ENCODE data around the gene LCN15.
"Not testable (repeated sequence)": the region's sequence is repeated elsewhere in the genome, so short reads cannot be mapped to it uniquely, and the experiment has no call there.

Gene LCN15

GRCh38 chr9:136774416-136775045 lies 10.2 kb upstream of the LCN15 start:
- no peak for DNase-seq (ENCODE audit: low spot score)

DNA sequence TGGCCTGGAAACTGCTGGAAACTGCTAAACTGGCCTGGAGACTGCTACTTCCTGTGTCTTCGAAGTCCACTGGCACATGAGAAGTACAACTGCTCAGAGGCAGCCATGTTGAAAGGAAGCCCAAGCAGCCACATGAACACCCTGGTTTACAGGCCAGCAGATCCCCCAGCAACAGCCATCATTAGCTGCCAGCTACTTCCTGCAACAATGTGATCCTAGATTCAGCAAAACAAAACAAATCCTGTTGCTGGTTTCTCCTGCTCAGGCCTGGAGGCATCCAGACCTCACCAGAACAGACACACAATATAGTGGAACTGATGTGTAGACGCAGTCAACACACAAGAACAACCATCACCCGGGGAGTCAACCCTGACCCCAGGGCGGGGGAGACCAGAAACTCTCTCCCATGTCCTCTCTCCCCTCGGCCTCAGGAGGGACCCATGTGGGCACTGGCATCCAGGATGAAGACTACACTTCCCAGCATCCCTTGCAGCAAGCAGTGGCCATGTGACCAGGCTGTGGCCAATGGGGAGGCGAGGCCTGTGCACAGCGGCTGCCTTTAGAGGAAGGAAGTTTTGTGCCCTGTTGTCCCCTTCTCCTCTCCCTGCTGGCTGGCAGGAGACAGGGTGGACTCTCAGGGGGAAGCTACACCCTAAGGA lies 9.2 kb upstream of the LCN15 start:
- peak; percentile 56 for DNase-seq (ENCODE audit: low spot score)

- no peak for DNase-seq (ENCODE audit: low spot score)
These were observed 7.6 kb upstream of the LCN15 start for GRCh38 chr9:136771907-136772415.

GRCh38 chr9:136769710-136770191 lies 5.4 kb upstream of the LCN15 start:
- peak; percentile 61 for DNase-seq (ENCODE audit: low spot score)

- DNase-seq (ENCODE audit: low spot score): not testable (repeated sequence)
These were observed 2.2 kb upstream of the LCN15 start for GRCh38 chr9:136766410-136767120.

GRCh38 chr9:136765745-136766409 lies 1.6 kb upstream of the LCN15 start:
- DNase-seq (ENCODE audit: low spot score): not testable (repeated sequence)

DNA sequence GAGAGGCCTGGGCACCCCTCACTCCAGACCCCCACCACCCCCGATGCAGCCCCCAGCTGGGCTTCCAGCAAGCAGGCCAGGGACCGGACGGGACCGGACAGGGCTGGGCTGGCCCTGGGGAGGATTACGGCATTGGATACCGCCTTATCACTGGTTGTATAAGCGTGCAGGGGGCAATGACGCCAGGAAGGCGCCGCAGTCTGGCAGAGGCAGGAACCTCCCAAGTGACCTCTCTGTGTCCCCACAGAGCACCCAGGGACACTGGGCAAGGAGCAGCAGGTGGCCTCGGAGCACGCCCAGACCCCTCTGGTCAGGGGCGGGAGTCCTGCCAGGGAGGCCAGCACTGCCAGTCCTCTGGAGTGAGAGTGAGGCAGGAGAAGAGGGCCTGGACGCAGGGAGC lies 723 bp upstream of the LCN15 start:
- no peak for DNase-seq (ENCODE audit: low spot score)

- DNase-seq (ENCODE audit: low spot score): no peak
These were observed 676 bp downstream of the LCN15 start for GRCh38 chr9:136763649-136764035.

DNA sequence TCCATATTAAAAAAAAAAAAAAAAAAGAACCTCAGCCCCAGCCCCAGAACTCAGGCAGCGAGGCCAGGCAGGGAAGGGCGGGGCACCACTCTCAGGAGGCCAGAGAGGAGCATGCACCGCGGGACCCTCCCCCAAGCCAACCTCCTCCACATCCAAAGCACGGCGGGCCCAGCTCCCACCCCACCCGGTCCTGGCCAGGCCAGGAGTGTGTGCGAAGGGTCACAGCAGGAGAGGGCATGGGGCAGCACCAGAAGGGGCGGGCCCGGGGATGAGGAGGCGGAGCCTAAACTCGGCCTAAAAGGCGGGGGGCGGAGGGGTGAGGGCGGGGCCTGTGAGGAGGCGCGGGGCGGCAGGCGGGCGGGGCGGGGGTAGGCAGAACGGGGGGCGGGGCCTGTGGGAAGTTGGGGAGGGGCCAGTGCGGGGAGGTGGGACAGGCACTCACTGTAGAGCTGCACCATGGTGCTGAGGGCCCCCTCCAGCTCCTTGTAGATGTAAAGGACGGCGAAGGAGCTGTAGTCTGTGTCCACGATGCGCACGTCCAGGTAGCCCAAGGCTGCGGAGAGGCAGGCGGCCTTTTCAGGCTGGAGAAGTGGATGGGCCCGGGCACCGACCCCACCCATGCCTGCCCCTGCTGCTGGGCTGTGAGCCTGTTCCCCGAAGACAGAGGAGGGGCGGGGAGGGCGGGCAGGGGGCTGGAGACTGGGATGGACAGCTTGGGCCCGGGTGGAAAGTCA lies 1.2 kb downstream of the LCN15 start:
- DNase-seq (ENCODE audit: low spot score): peak; percentile 37

DNA sequence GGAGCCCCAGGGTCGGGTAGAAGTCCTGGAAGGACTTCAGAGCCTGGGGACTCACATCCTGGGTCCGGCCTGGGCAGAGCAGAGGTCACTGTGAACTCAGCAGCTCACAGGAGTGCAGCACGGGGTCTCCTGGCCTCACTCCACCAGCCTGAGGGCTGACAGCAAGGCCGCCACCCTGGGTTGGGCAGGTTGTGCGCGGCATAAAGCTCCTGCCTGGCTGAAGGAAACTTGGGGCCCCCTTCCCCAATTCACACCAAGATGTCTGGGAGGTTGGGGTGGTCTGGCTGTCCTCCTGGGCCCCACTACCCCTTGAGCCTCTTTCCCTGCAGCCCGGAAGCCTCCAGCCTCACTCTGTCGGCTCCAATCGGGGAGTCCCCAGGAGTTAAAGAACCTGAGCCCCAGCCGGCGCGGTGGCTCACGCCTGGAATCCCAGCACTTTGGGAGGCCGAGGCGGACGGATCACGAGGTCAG lies 2.1 kb downstream of the LCN15 start:
- DNase-seq (ENCODE audit: low spot score): no peak

DNA sequence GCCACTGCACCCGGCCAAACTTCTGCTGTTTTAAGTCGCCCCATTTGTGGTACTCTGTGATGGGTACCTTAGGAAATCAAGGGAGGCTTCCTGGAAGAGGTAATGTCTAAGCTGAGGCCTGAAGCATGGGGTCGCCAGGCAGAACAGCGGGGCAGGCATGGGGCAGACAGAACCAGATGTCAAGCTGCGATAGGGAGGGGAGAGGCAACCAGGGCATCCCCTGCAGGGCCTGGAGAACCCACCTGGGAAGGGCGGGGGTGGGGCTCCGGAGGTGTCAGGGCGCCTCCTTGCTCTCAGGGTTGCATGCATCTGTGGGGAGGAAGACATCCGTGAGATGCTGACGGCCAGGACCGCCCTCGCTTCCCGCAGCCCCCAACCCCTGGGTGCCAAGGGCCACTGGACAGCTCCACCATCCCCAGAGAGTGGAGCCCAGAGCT lies 2.8 kb downstream of the LCN15 start:
- DNase-seq (ENCODE audit: low spot score): no peak

GRCh38 chr9:136760834-136761544 lies 3.3 kb downstream of the LCN15 start:
- peak; percentile 40 for DNase-seq (ENCODE audit: low spot score)

DNA sequence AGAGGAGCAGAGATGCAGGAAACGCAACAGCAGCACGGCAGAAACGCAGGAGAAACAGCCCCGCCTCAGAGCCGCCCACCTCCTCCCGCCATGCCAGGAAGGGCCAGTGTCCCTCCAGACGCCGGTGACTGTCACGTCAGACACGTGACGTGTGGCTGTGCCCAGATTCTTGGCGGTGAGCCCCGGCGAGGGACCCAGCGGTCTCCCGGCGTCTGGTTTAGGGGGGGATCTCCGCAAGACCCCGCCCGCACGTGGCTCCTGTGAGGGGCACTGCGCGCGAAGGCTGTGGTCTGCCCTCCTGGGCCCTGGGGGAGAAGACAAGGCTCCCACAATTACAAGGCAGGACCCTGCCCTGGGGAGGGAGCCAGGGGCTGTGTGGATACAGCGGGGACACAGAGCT lies 3.9 kb downstream of the LCN15 start:
- DNase-seq (ENCODE audit: low spot score): no peak

DNA sequence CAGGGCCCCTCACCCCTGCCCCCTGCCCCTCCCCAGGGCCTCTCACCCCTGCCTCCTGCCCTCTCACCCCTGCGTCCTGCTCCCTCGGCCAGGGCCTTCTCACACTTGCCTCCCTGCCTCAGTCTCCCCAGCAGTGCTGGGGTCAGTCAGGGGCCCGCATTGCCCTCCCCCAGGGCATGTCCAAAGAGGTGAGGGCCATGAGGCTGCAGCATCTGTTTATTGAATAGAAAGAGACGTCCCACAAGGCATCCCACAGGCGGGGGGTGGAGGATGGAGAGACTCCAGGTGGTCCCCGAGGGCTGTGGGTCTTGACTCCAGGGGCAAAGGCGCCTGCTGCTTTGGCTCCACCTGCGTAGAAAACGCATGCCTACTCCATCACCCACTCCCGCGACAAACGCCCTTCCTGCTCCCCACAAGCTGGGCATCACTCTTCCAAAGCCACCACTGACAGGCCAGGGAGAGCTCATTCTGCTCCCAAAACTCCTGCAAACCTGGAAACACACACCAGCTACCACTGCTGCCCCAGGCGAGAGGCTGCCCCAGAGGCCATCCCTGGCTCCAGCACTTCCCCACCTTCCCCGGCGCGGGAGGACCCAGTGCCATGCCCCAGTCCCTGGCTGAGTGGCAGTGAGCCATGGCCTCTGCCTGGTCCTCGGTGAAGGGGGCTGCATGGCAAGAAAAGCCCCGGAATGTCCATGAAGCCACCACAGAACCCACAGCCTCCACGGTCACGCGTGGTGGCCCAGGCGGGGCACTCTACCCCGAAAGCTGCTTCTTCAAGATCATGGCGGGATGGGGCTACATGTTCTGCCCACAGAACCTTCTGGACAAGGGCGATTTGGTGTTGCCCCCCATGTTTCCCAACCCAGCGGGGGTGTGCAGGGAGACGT lies 4.6 kb downstream of the LCN15 start:
- no peak for DNase-seq (ENCODE audit: low spot score)

GRCh38 chr9:136759001-136759400 lies 5.3 kb downstream of the LCN15 start:
- DNase-seq (ENCODE audit: low spot score): no peak

DNA sequence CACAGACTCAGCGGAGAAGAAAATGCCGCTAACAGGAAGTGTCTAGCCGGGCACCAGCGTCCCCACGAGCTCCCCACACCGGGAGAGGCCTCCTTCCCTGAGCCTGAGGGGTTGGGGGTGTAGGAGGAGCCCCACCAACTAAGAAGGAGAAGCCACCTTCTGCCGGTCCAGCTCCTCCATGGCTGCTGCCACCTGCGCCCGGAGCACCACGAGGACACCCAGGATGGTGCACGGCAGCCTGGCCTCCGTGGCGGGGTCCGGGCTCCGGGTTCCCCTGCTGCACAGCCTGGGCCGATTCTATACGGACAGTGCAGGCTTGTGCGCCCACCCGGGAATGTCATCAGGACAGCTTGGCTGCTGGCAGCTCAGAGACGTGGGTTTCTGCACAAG lies 6.6 kb downstream of the LCN15 start:
- DNase-seq (ENCODE audit: low spot score): no peak

- DNase-seq (ENCODE audit: low spot score): no peak
These were observed 7.0 kb downstream of the LCN15 start for GRCh38 chr9:136757328-136757727.

DNA sequence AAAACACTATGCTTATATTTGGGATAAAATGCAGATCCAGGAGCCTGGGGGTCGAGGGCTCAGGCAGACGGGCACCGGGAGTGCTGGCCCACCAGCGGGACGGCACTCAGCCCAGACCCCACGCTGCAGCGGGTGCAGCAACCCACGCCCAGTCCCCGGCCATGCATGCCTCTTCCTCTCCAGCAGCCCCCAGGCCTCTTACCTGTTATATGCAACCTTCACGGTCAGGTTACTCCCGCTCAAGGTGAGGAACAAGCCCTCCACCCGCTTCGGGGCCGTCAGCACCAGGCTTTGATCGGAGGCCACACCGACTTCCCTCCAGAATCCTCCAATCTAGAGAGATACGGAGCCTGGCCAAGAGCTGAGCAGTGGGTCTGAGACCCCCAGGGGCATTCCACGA lies 7.5 kb downstream of the LCN15 start:
- DNase-seq (ENCODE audit: low spot score): no peak

DNA sequence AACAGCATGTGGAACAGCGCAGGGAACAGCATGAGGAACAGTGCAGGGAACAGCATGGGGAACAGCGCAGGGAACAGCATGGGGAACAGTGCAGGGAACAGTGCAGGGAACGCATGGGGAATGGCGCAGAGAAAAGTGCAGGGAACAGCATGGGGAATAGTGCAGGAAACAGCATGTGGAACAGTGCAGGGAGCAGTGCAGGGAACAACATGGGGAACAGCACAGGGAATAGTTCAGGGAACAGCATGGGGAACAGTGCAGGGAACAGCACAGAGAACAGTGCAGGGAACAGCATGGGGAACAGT lies 8.2 kb downstream of the LCN15 start:
- DNase-seq (ENCODE audit: low spot score): no peak
